GM19023 (cell line): ENCODE data around the gene LACTBL1.
"Not testable (repeated sequence)": the region's sequence is repeated elsewhere in the genome, so short reads cannot be mapped to it uniquely, and the experiment has no call there.

Experiments
- ATAC-seq: cut with Tn5 transposase; IDR thresholded peaks from one replicate; pipeline ENCODE4 v1.9.1; 2021; ENCODE audit warnings: mild to moderate bottlenecking, moderate library complexity; ENCODE audit not compliant: unreplicated experiment

The LACTBL1 gene

GRCh38 chr1:22972760-22973159 is at the start of gene LACTBL1:
TSS of gene LACTBL1 (minus strand) at chr1:22972866. CDS start at chr1:22972316, 550 bp downstream.
- no peak for ATAC-seq

- no peak for ATAC-seq
Observed at GRCh38 chr1:23021834-23022233, 49.2 kb upstream of the LACTBL1 start.

- no peak for ATAC-seq
Observed at GRCh38 chr1:23020706-23021405, 48.2 kb upstream of the LACTBL1 start.

- ATAC-seq: peak; percentile 27
Observed at GRCh38 chr1:23019863-23020625, 47.4 kb upstream of the LACTBL1 start.

GRCh38 chr1:23019094-23019862 is 46.6 kb upstream of the LACTBL1 start, which contains the start of gene KDM1A:
TSS of gene KDM1A (plus strand) at chr1:23019468. CDS start at chr1:23019597, 129 bp downstream.
- peak; percentile 88 for ATAC-seq

GRCh38 chr1:23018661-23019093 is 46.0 kb upstream of the LACTBL1 start:
- ATAC-seq: no peak

GRCh38 chr1:23013657-23014056 is 41.0 kb upstream of the LACTBL1 start:
- no peak for ATAC-seq

GRCh38 chr1:23010025-23010424 is 37.4 kb upstream of the LACTBL1 start:
- not testable (repeated sequence) for ATAC-seq

- ATAC-seq: no peak
Observed at GRCh38 chr1:23008901-23009300, 36.2 kb upstream of the LACTBL1 start.

- ATAC-seq: no peak
Observed at GRCh38 chr1:23007106-23007505, 34.4 kb upstream of the LACTBL1 start.

- not testable (repeated sequence) for ATAC-seq
Observed at GRCh38 chr1:23004769-23005168, 32.1 kb upstream of the LACTBL1 start.

- no peak for ATAC-seq
Observed at GRCh38 chr1:23004112-23004511, 31.4 kb upstream of the LACTBL1 start.

GRCh38 chr1:23002218-23002617 is 29.6 kb upstream of the LACTBL1 start:
- not testable (repeated sequence) for ATAC-seq

GRCh38 chr1:23000133-23000532 is 27.5 kb upstream of the LACTBL1 start:
- ATAC-seq: not testable (repeated sequence)

GRCh38 chr1:22997528-22997927 is 24.9 kb upstream of the LACTBL1 start:
- not testable (repeated sequence) for ATAC-seq

GRCh38 chr1:22995774-22996173 is 23.1 kb upstream of the LACTBL1 start:
- no peak for ATAC-seq

GRCh38 chr1:22993220-22993795 is 20.6 kb upstream of the LACTBL1 start:
- not testable (repeated sequence) for ATAC-seq

GRCh38 chr1:22992384-22992783 is 19.7 kb upstream of the LACTBL1 start:
- ATAC-seq: not testable (repeated sequence)

- ATAC-seq: no peak
Observed at GRCh38 chr1:22983944-22984343, 11.3 kb upstream of the LACTBL1 start.

- not testable (repeated sequence) for ATAC-seq
Observed at GRCh38 chr1:22980471-22980790, 7.8 kb upstream of the LACTBL1 start.

GRCh38 chr1:22978299-22978698 is 5.6 kb upstream of the LACTBL1 start:
- ATAC-seq: no peak
